HepG2 (cell line): Measurements from ENCODE around the gene MLANA. TPM values are rescaled to one million over a fixed set of nuclear protein-coding genes. Genes with fewer than 3 reads are reported as not detected.

Experiments
- ARHGAP35 ChIP-seq: sonication (generic); formaldehyde crosslinking; IDR thresholded peaks from 2 replicates; pipeline ENCODE4 v1.9.0; 2022; ENCODE audit warnings: mild to moderate bottlenecking, inconsistent platforms, moderate library complexity, missing genetic modification reagents, borderline replicate concordance
- ATF2 ChIP-seq: sonication (generic); formaldehyde crosslinking; IDR thresholded peaks from 2 replicates; pipeline ENCODE4 v1.4.0; 2020; ENCODE audit warnings: missing genetic modification reagents
- CENPX ChIP-seq: sonication (generic); formaldehyde crosslinking; IDR thresholded peaks from 2 replicates; pipeline ENCODE4 v1.9.0; 2021; ENCODE audit warnings: mild to moderate bottlenecking, missing genetic modification reagents, moderate library complexity
- FOXJ3 ChIP-seq: sonication (generic); formaldehyde crosslinking; IDR thresholded peaks from 2 replicates; pipeline ENCODE4 v1.4.0; 2020; ENCODE audit warnings: missing genetic modification reagents, mild to moderate bottlenecking, borderline replicate concordance
- KLF11 ChIP-seq: IDR thresholded peaks from 2 replicates; pipeline ENCODE4 v1.6.1; 2016; ENCODE audit warnings: missing compliant biosample characterization
- MEIS1 ChIP-seq: sonication (generic); formaldehyde crosslinking; IDR thresholded peaks from 2 replicates; pipeline ENCODE4 v1.9.0; 2021; ENCODE audit warnings: mild to moderate bottlenecking, missing genetic modification reagents, moderate library complexity, borderline replicate concordance
- TBP ChIP-seq: sonication (generic); formaldehyde crosslinking; IDR thresholded peaks from 2 replicates; pipeline ENCODE4 v1.5.0; 2020; ENCODE audit warnings: missing genetic modification reagents
- ZMYM3 ChIP-seq: sonication (generic); formaldehyde crosslinking; IDR thresholded peaks from 2 replicates; pipeline ENCODE4 v1.5.1; 2020; ENCODE audit warnings: mild to moderate bottlenecking, missing genetic modification reagents
- ZNF142 ChIP-seq: sonication (generic); formaldehyde crosslinking; IDR thresholded peaks from 2 replicates; pipeline ENCODE4 v1.4.0; 2020; ENCODE audit warnings: missing genetic modification reagents
- ZNF629 ChIP-seq: sonication (generic); formaldehyde crosslinking; conservative IDR thresholded peaks from 2 replicates; pipeline ENCODE4 v1.5.0; 2020; ENCODE audit warnings: missing genetic modification reagents
- ZNF687 ChIP-seq: sonication (generic); formaldehyde crosslinking; IDR thresholded peaks from 2 replicates; pipeline ENCODE4 v1.5.1; 2020; ENCODE audit warnings: mild to moderate bottlenecking, missing genetic modification reagents, moderate library complexity
- ZNF777 ChIP-seq: sonication (generic); formaldehyde crosslinking; IDR thresholded peaks from 2 replicates; pipeline ENCODE4 v1.4.0; 2020; ENCODE audit warnings: missing genetic modification reagents
- polyA plus RNA-seq, 8 experiments: library from polyadenylated mRNA; depleted of rRNA in 3 of 8; stranded (reverse) in 7 of 8; unstranded in 1 of 8; fragments of >200 nt; fragmentation: Illumina TruSeq in 4 of 8; extraction: Trizol in 4 of 8; gene quantifications; 2 replicates each; pipeline versions ENCODE4 v1.2.1 to v1.2.3, GENCODE V29; 2011 to 2016; ENCODE audit warnings: low read depth in 4 of 8, missing spikeins in 1 of 8, mixed read lengths in 1 of 8; ENCODE audit not compliant: insufficient read depth in 1 of 8
- total RNA-seq, 5 experiments: library from RNA; depleted of rRNA; stranded (reverse); fragments of >200 nt; fragmentation: Illumina TruSeq; extraction: Trizol; gene quantifications; 2 replicates each; pipeline ENCODE4 v1.2.3, GENCODE V29; 2016; ENCODE audit warnings: low read depth in 1 of 5
- TF ChIP-seq, protein P1 (sequence below): sonication (generic); formaldehyde crosslinking; IDR thresholded peaks from 2 replicates; pipeline ENCODE4 v1.5.1; 2020; ENCODE audit warnings: mild to moderate bottlenecking, missing genetic modification reagents, borderline replicate concordance
- TF ChIP-seq, protein P2 (sequence below): IDR thresholded peaks from 2 replicates; pipeline ENCODE4 v1.6.1; 2016; ENCODE audit warnings: missing biosample characterization, missing genetic modification reagents, low read depth

Gene MLANA
- total and polyA plus RNA-seq, 2 of the 13 experiments (the other 11 are each of a cell fraction or from before 2014, with no cell fraction given) = 0.11 to 0.18 TPM

DNA sequence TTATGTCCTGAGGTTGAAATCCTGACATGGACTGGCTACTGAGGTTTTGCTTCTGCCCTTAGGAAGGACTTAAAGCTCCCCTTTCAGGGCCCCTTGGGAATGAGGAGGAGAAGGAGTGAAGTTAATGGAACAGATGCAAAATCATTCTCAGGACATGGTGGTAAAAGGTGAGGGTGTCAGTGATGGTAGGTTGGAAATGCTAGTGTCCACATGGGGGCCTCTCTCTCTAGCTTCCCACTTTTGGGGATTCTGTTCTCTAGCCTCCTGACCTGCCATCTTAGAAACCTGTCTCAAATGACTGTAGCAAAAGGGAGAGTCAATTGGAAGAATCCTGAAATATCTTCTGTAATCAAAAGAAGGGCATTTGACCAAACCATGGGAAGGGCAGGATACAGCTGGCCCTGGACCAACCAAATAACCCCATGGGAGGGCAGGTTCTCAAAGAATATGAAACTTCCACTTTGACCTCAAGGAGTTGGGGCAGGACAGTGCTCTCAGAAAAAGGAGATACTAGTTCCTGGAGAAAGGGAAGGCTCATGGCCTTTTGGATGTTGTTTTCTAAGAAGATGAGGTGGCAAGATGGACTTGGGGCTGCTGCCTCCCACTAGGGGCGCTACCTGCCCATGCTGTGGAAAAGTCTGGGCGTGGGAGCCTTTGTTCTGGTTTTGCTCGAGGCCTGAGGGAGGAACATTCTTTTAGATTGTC lies 21.2 kb upstream of the MLANA start (continued):
- TF ChIP-seq ZNF142 (CRISPR knock-in tag) = no peak
- no peak for TF ChIP-seq FOXJ3 (CRISPR knock-in tag)
- no peak; the same call in 1 of the 2 replicates for TF ChIP-seq ZNF687
- TF ChIP-seq KLF11 (CRISPR knock-in tag) = no peak
- no peak for TF ChIP-seq CENPX
- no peak for TF ChIP-seq ARHGAP35 (CRISPR knock-in tag)
- no peak for TF ChIP-seq MEIS1 (CRISPR knock-in tag)
- TF ChIP-seq, protein P1, sequence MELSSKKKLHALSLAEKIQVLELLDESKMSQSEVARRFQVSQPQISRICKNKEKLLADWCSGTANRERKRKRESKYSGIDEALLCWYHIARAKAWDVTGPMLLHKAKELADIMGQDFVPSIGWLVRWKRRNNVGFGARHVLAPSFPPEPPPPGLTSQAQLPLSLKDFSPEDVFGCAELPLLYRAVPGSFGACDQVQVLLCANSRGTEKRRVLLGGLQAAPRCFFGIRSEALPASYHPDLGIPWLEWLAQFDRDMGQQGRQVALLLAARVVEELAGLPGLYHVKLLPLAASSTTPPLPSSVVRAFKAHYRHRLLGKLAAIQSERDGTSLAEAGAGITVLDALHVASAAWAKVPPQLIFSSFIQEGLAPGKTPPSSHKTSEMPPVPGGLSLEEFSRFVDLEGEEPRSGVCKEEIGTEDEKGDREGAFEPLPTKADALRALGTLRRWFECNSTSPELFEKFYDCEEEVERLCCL = no peak
- TF ChIP-seq ZNF629 = no peak
- no peak for TF ChIP-seq ZMYM3
- TF ChIP-seq TBP (CRISPR knock-in tag) = no peak
- 0 out of 2 replicates have a peak, but pooled peaks have one; percentile 24 for TF ChIP-seq ATF2 (CRISPR knock-in tag)
- no peak for TF ChIP-seq ZNF777 (CRISPR knock-in tag)
- TF ChIP-seq, protein P2, sequence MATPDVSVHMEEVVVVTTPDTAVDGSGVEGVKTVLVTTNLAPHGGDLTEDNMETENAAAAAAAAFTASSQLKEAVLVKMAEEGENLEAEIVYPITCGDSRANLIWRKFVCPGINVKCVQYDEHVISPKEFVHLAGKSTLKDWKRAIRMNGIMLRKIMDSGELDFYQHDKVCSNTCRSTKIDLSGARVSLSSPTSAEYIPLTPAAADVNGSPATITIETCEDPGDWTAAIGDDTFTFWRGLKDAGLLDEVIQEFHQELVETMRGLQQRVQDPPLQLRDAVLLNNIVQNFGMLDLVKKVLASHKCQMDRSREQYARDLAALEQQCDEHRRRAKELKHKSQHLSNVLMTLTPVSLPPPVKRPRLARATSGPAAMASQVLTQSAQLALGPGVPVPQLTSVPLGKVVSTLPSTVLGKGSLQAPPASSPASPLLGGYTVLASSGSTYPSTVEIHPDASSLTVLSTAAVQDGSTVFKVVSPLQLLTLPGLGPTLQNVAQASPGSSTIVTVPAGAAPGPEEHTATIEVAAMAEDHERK (CRISPR knock-in tag) = no peak
